ENCODE data around the gene STXBP5. TPM values are rescaled to one million over a fixed set of nuclear protein-coding genes. Genes with fewer than 3 reads are reported as not detected.

The STXBP5 gene
- total and polyA plus RNA-seq, 9 of the 15 experiments (the other 6 are each of a cell fraction or from before 2014, with no cell fraction given): 23.3 to 172 (median 71.5) TPM

GRCh38 chr6:147202516-147203310, 1.5 kb upstream of the STXBP5 start (continued):
- TF ChIP-seq WHSC1 (IDR thresholded peaks at IDR 0.05; ENCODE audit: low read length) (no peak), NEUROD1 (IDR thresholded peaks at IDR 0.05; ENCODE audit: borderline replicate concordance, low read depth, low read length, partially characterized antibody) (peak; percentile 92), IRF2 (CRISPR knock-in tag; IDR thresholded peaks at IDR 0.05) (no peak), ZC3H11A (IDR thresholded peaks at IDR 0.05; ENCODE audit: low read depth, low read length) (peak; percentile 69; the same call in 1 of the 2 replicates), GTF3C2 (IDR thresholded peaks at IDR 0.05; ENCODE audit: borderline replicate concordance, extremely low read depth, insufficient read length) (no peak), ETS1 (conservative IDR thresholded peaks at IDR 0.05; ENCODE audit: control insufficient read depth, low read depth, low read length) (peak; percentile 10), ATF1 (CRISPR knock-in tag; IDR thresholded peaks at IDR 0.05) (no peak), ATF1 (tag; IDR thresholded peaks at IDR 0.05) (peak; percentile 83), ZNF695 (CRISPR knock-in tag; IDR thresholded peaks at IDR 0.05) (no peak), EP300 (IDR thresholded peaks at IDR 0.05; ENCODE audit: low read length) (no peak; the same call in 1 of the 2 replicates), ZNF778 (CRISPR knock-in tag; IDR thresholded peaks at IDR 0.05) (no peak), ZBTB7A (IDR thresholded peaks at IDR 0.05; ENCODE audit: borderline replicate concordance, control insufficient read depth, low read depth, low read length) (no peak), CHD2 (IDR thresholded peaks at IDR 0.05; ENCODE audit: low read depth, low read length) (peak; percentile 78), RBFOX2 (IDR thresholded peaks at IDR 0.05; ENCODE audit: low read depth, low read length) (peak; percentile 94), SMARCA5 (IDR thresholded peaks at IDR 0.05) (no peak), ZNF644 (tag; IDR thresholded peaks at IDR 0.05; ENCODE audit: low read depth) (no peak), RREB1 (CRISPR knock-in tag; IDR thresholded peaks at IDR 0.05) (no peak), DACH1 (IDR thresholded peaks at IDR 0.05; ENCODE audit: partially characterized antibody) (no peak), GATA2 (CRISPR knock-in tag; IDR thresholded peaks at IDR 0.05) (peak; percentile 38; the same call in 1 of the 2 replicates)

Data from K562 (cell line).